Endothelial cell of umbilical vein (primary cell): ENCODE data around the gene PRXL2A.

Experiments used
- CTCF ChIP-seq, 2 donors: IDR thresholded peaks; 1 replicate in 1 of 2; 2 replicates in 1 of 2; pipeline ENCODE4 v1.5.1; 2011; ENCODE audit warnings: low read length in 2 of 2, mild to moderate bottlenecking in 2 of 2, moderate library complexity in 2 of 2, control low read depth in 1 of 2, inconsistent platforms in 1 of 2, low read depth in 1 of 2; ENCODE audit not compliant: insufficient read depth in 1 of 2; ENCODE audit errors: extremely low read depth in 1 of 2
- EZH2 ChIP-seq: IDR thresholded peaks from 2 replicates; pipeline ENCODE4 v1.6.1; 2012; ENCODE audit warnings: borderline replicate concordance, low read depth, mild to moderate bottlenecking, moderate library complexity, low read length, inconsistent platforms; ENCODE audit not compliant: severe bottlenecking
- JUN ChIP-seq: IDR thresholded peaks from 2 replicates; pipeline ENCODE4 v1.6.1; 2011; ENCODE audit warnings: borderline replicate concordance, low read depth; ENCODE audit not compliant: insufficient read length, insufficient read depth
- MAX ChIP-seq: IDR thresholded peaks from 2 replicates; pipeline ENCODE4 v1.6.1; 2011; ENCODE audit not compliant: insufficient read depth, insufficient read length
- MYC ChIP-seq: IDR thresholded peaks from one replicate; pipeline ENCODE4 v1.6.1; 2011; ENCODE audit warnings: mild to moderate bottlenecking, low read depth, low read length
- POLR2A ChIP-seq: IDR thresholded peaks from 2 replicates; pipeline ENCODE4 v1.6.1; 2012; ENCODE audit warnings: low read depth, mild to moderate bottlenecking, control low read depth, low read length
- POLR2AphosphoS5 ChIP-seq: IDR thresholded peaks from 2 replicates; pipeline ENCODE4 v1.6.1; 2012; ENCODE audit warnings: low read depth, mild to moderate bottlenecking, control low read depth, low read length, moderate library complexity; ENCODE audit not compliant: insufficient read depth

GRCh38 chr10:80471715-80472233 lies 63.4 kb downstream of the PRXL2A start:
- no peak for TF ChIP-seq CTCF (IDR thresholded peaks at IDR 0.05; ENCODE audit: extremely low read depth in 1 of 2, insufficient read depth in 1 of 2, low read depth in 1 of 2, low read length in 2 of 2)
- no peak for TF ChIP-seq POLR2AphosphoS5
- TF ChIP-seq MAX, result no peak
- TF ChIP-seq POLR2A, result no peak
- no peak for TF ChIP-seq MYC
- TF ChIP-seq JUN, result no peak
- no peak for TF ChIP-seq EZH2
